ENCODE data around the gene IL17RB.

IL17RB gene

DNA sequence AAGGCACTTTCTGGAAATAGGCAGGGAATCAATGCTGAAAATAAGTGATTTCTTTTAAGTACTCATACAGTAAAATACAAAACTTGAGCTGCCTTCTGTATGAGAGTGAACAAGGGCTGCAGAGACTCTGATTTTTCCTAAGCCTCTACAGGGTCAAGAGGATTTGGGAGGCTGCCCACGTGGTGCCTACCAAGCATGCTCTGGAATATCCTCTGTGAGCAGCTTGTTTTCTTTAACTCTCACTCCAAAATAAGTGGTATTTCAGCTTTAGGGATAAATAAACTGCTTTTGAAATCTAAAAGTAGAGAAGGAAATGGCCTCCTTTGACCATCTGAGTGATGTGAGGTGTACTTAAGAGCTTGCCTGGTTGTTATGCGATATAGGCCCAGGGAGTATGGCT is 53.4 kb downstream of the IL17RB start:
- H3K9me3 ChIP-seq = no peaks in the 10 kb centered on the region
- H3K27ac ChIP-seq = no peak overlapping the region
- intact Hi-C loops (cut with DNase I; ENCODE audit: low total_unique reads) = no loop called here
- H3K4me1 ChIP-seq = no peaks in the 10 kb centered on the region
- no peak overlapping the region for H3K4me3 ChIP-seq
- DNase-seq = no peak
- peaks cover 0 to 20% of the 10 kb centered on the region in 2 donors for H3K27me3 ChIP-seq
- H3K36me3 ChIP-seq = no peaks in the 10 kb centered on the region
- TF ChIP-seq, protein P1, sequence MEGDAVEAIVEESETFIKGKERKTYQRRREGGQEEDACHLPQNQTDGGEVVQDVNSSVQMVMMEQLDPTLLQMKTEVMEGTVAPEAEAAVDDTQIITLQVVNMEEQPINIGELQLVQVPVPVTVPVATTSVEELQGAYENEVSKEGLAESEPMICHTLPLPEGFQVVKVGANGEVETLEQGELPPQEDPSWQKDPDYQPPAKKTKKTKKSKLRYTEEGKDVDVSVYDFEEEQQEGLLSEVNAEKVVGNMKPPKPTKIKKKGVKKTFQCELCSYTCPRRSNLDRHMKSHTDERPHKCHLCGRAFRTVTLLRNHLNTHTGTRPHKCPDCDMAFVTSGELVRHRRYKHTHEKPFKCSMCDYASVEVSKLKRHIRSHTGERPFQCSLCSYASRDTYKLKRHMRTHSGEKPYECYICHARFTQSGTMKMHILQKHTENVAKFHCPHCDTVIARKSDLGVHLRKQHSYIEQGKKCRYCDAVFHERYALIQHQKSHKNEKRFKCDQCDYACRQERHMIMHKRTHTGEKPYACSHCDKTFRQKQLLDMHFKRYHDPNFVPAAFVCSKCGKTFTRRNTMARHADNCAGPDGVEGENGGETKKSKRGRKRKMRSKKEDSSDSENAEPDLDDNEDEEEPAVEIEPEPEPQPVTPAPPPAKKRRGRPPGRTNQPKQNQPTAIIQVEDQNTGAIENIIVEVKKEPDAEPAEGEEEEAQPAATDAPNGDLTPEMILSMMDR (IDR thresholded peaks at IDR 0.05) = no peak

DNA sequence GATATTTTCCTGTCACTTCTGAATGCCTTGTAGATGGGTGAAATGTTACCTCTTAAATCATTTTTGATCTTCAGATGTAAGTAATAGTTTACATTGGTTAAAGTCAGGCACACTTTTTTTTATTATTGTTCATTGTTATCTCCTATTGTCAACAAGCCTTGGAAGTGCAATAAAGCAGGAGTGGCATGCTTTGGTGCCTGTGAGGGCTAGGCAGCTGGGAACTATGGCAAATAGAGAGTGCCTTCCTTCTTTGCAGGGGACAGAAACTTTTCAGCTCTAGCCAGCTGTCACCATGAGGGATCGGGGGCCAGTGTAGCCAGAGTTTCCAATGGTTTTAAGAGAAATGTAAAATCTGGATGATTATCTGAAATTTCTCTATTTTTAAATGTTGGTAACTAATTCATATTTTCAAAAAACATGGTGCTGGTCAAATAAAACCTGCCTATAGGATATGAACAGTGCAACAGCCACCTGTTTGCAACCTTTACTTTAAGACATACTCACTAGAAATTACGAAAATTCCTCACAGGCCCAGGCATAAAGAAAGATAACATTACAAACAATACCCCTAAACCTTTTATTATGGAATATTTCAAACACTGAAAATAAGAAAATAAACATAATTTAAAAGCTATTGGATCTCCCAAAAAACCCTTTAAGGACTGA is 54.4 kb downstream of the IL17RB start:
- no peak for DNase-seq
- Histone ChIP-seq H3K27me3 (peaks cover 0 to 20% of the 10 kb centered on the region in 2 donors), H3K36me3 (no peaks in the 10 kb centered on the region), H3K4me3 (no peak overlapping the region), H3K4me1 (no peaks in the 10 kb centered on the region), H3K9me3 (peaks cover 0 to 4% (median 3%) of the 10 kb centered on the region in 3 donors), H3K27ac (no peak overlapping the region)
- intact Hi-C loops (cut with DNase I; ENCODE audit: low total_unique reads) = no loop called here
- TF ChIP-seq, protein P1 (IDR thresholded peaks at IDR 0.05) = no peak

DNA sequence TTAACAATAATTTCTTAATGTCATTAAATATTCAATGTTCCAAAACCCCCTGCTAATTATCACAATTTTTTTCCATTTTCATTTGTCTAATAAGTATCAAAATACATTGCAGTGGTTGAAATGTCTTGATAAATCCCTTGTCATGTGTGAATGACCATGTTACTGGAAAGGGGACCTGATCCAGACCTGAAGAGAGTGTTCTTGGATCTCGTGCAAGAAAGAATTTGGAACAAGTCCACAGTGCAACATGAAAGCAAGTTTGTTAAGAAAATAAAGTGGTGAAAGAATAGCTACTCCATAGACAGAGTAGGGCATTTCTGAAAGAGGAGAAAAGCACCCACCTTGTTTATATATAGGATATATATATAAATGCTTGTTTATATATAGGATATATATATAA is 55.7 kb downstream of the IL17RB start:
- H3K27ac ChIP-seq = no peak overlapping the region
- H3K27me3 ChIP-seq = peaks cover 0 to 20% of the 10 kb centered on the region in 2 donors
- H3K4me3 ChIP-seq = no peak overlapping the region
- no peaks in the 10 kb centered on the region for H3K36me3 ChIP-seq
- TF ChIP-seq, protein P1 (IDR thresholded peaks at IDR 0.05) = no peak
- no peaks in the 10 kb centered on the region for H3K4me1 ChIP-seq
- intact Hi-C loops (cut with DNase I; ENCODE audit: low total_unique reads) = no loop called here
- no peak for DNase-seq
- peaks cover 0 to 4% (median 4%) of the 10 kb centered on the region in 3 donors for H3K9me3 ChIP-seq

DNA sequence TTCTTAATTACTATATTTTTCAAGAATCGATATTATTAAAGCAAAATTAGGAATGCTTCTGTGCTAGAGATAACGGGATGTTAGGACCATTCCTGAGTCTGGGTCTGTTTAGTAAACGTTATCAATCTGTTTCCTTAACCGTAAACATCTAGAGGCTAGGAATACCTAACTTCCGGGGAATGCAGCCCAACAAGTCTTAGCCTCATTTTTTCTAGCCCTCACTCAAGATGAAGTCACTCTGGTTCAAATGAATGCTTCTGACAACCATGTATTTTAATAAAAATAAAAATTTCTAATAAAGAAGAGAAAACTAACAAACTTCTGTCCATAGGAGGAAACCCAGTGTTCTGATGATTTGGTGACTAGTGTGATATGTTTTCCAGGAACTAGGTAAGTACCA is 56.3 kb downstream of the IL17RB start:
- no peaks in the 10 kb centered on the region for H3K36me3 ChIP-seq
- peaks cover 0 to 19% of the 10 kb centered on the region in 2 donors for H3K27me3 ChIP-seq
- no peaks in the 10 kb centered on the region for H3K4me1 ChIP-seq
- peaks cover 0 to 4% (median 4%) of the 10 kb centered on the region in 3 donors for H3K9me3 ChIP-seq
- no peak for DNase-seq
- no peak overlapping the region for H3K27ac ChIP-seq
- intact Hi-C loops (cut with DNase I; ENCODE audit: low total_unique reads) = no loop called here
- TF ChIP-seq, protein P1 (IDR thresholded peaks at IDR 0.05) = no peak
- no peak overlapping the region for H3K4me3 ChIP-seq

DNA sequence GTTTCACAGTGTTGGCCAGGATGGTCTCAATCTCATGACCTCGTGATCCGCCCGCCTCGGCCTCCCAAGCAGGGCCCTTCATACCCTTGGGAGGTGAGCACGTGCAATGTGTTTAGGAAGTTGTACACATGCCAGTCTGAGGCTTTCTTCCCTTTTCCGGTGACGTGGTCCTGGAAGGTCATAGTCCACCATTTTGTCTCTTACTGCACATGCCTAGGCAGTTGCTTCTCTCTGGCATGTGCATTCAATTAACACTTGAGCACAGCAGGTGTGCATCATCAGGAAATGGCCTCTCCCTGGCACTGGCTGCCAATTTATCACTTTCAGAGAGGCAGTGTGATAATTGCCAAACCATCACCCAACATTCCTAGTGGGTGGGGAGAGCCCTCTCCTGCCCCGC is 67.0 kb downstream of the IL17RB start:
- H3K36me3 ChIP-seq = no peaks in the 10 kb centered on the region
- no peak overlapping the region for H3K27ac ChIP-seq
- H3K27me3 ChIP-seq = peaks cover 0 to 3% of the 10 kb centered on the region in 2 donors
- intact Hi-C loops (cut with DNase I; ENCODE audit: low total_unique reads) = no loop called here
- no peak overlapping the region for H3K4me3 ChIP-seq
- TF ChIP-seq, protein P1 (IDR thresholded peaks at IDR 0.05) = no peak
- DNase-seq = no peak
- no peaks in the 10 kb centered on the region for H3K4me1 ChIP-seq
- H3K9me3 ChIP-seq = no peaks in the 10 kb centered on the region

Measured in tibial artery (tissue), 4 donors.